ENCODE data around the gene CTIF. TPM values are rescaled to one million over a fixed set of nuclear protein-coding genes. Genes with fewer than 3 reads are reported as not detected.

The CTIF gene
- polyA plus RNA-seq, 2 donors: 11.8 to 22.7 TPM

- H3K4me1 ChIP-seq (ENCODE audit: control insufficient read depth in 2 of 2, insufficient read depth in 2 of 2, low read length in 1 of 2): peaks cover 3 to 6% of the 10 kb centered on the region in 2 donors
- H3K27me3 ChIP-seq (ENCODE audit: control insufficient read depth in 1 of 2, insufficient read depth in 2 of 2, low read length in 2 of 2): no peaks in the 10 kb centered on the region
- 87 to 91% methylated on average over 5 to 6 of the region's 6 CpGs for WGBS, 2 donors
- no peak overlapping the region for H3K27ac ChIP-seq (ENCODE audit: low read depth in 2 of 2, low read length in 1 of 2)
- H3K36me3 ChIP-seq (ENCODE audit: control insufficient read depth in 2 of 2, insufficient read depth in 2 of 2, low read length in 1 of 2): peaks cover 0 to 2% of the 10 kb centered on the region in 2 donors
- H3K4me3 ChIP-seq (ENCODE audit: low read depth in 1 of 2, low read length in 2 of 2): no peak overlapping the region
- H3K9me3 ChIP-seq (ENCODE audit: control insufficient read depth in 2 of 2, insufficient read depth in 1 of 2, low read depth in 1 of 2, low read length in 1 of 2): no peaks in the 10 kb centered on the region
Observed at GRCh38 chr18:48740851-48741485, 202.1 kb downstream of the CTIF start.

- Histone ChIP-seq H3K27me3 (ENCODE audit: control insufficient read depth in 1 of 2, insufficient read depth in 2 of 2, low read length in 2 of 2) (no peaks in the 10 kb centered on the region), H3K4me3 (ENCODE audit: low read depth in 1 of 2, low read length in 2 of 2) (no peak overlapping the region), H3K9me3 (ENCODE audit: control insufficient read depth in 2 of 2, insufficient read depth in 1 of 2, low read depth in 1 of 2, low read length in 1 of 2) (no peaks in the 10 kb centered on the region), H3K27ac (ENCODE audit: low read depth in 2 of 2, low read length in 1 of 2) (no peak overlapping the region), H3K4me1 (ENCODE audit: control insufficient read depth in 2 of 2, insufficient read depth in 2 of 2, low read length in 1 of 2) (peaks cover 3 to 9% of the 10 kb centered on the region in 2 donors), H3K36me3 (ENCODE audit: control insufficient read depth in 2 of 2, insufficient read depth in 2 of 2, low read length in 1 of 2) (peaks cover 0 to 2% of the 10 kb centered on the region in 2 donors)
- WGBS, 2 donors: 92 to 94% methylated on average over 6 of the region's 6 CpGs
Observed at GRCh38 chr18:48741866-48742265, 203.0 kb downstream of the CTIF start.

GRCh38 chr18:48742304-48742703 lies 203.5 kb downstream of the CTIF start:
- H3K27ac ChIP-seq (ENCODE audit: low read depth in 2 of 2, low read length in 1 of 2): no peak overlapping the region
- no peak overlapping the region for H3K4me3 ChIP-seq (ENCODE audit: low read depth in 1 of 2, low read length in 2 of 2)
- H3K4me1 ChIP-seq (ENCODE audit: control insufficient read depth in 2 of 2, insufficient read depth in 2 of 2, low read length in 1 of 2): peaks cover 3 to 9% of the 10 kb centered on the region in 2 donors
- WGBS, 2 donors: 81 to 84% methylated on average over 9 of the region's 9 CpGs
- H3K9me3 ChIP-seq (ENCODE audit: control insufficient read depth in 2 of 2, insufficient read depth in 1 of 2, low read depth in 1 of 2, low read length in 1 of 2): no peaks in the 10 kb centered on the region
- no peaks in the 10 kb centered on the region for H3K27me3 ChIP-seq (ENCODE audit: control insufficient read depth in 1 of 2, insufficient read depth in 2 of 2, low read length in 2 of 2)
- peaks cover 0 to 2% of the 10 kb centered on the region in 2 donors for H3K36me3 ChIP-seq (ENCODE audit: control insufficient read depth in 2 of 2, insufficient read depth in 2 of 2, low read length in 1 of 2)

- Histone ChIP-seq H3K4me1 (ENCODE audit: control insufficient read depth in 2 of 2, insufficient read depth in 2 of 2, low read length in 1 of 2) (peaks cover 3 to 9% of the 10 kb centered on the region in 2 donors), H3K36me3 (ENCODE audit: control insufficient read depth in 2 of 2, insufficient read depth in 2 of 2, low read length in 1 of 2) (peaks cover 0 to 2% of the 10 kb centered on the region in 2 donors), H3K27me3 (ENCODE audit: control insufficient read depth in 1 of 2, insufficient read depth in 2 of 2, low read length in 2 of 2) (no peaks in the 10 kb centered on the region), H3K9me3 (ENCODE audit: control insufficient read depth in 2 of 2, insufficient read depth in 1 of 2, low read depth in 1 of 2, low read length in 1 of 2) (no peaks in the 10 kb centered on the region), H3K27ac (ENCODE audit: low read depth in 2 of 2, low read length in 1 of 2) (no peak overlapping the region), H3K4me3 (ENCODE audit: low read depth in 1 of 2, low read length in 2 of 2) (no peak overlapping the region)
- WGBS, 2 donors: 48 to 65% methylated on average over 11 of the region's 11 CpGs
Observed at GRCh38 chr18:48742706-48743475, 204.1 kb downstream of the CTIF start.

- Histone ChIP-seq H3K9me3 (ENCODE audit: control insufficient read depth in 2 of 2, insufficient read depth in 1 of 2, low read depth in 1 of 2, low read length in 1 of 2) (no peaks in the 10 kb centered on the region), H3K4me1 (ENCODE audit: control insufficient read depth in 2 of 2, insufficient read depth in 2 of 2, low read length in 1 of 2) (peaks cover 3 to 9% of the 10 kb centered on the region in 2 donors), H3K4me3 (ENCODE audit: low read depth in 1 of 2, low read length in 2 of 2) (no peak overlapping the region), H3K27ac (ENCODE audit: low read depth in 2 of 2, low read length in 1 of 2) (peak overlapping the region in 1 of 2 donors; percentile 12), H3K27me3 (ENCODE audit: control insufficient read depth in 1 of 2, insufficient read depth in 2 of 2, low read length in 2 of 2) (no peaks in the 10 kb centered on the region), H3K36me3 (ENCODE audit: control insufficient read depth in 2 of 2, insufficient read depth in 2 of 2, low read length in 1 of 2) (peaks cover 0 to 2% of the 10 kb centered on the region in 2 donors)
- 87 to 88% methylated on average over 4 of the region's 4 CpGs for WGBS, 2 donors
Observed at GRCh38 chr18:48743886-48744285, 205.1 kb downstream of the CTIF start.

GRCh38 chr18:48745293-48745692 lies 206.5 kb downstream of the CTIF start:
- Histone ChIP-seq H3K27ac (ENCODE audit: low read depth in 2 of 2, low read length in 1 of 2) (no peak overlapping the region), H3K9me3 (ENCODE audit: control insufficient read depth in 2 of 2, insufficient read depth in 1 of 2, low read depth in 1 of 2, low read length in 1 of 2) (no peaks in the 10 kb centered on the region), H3K4me1 (ENCODE audit: control insufficient read depth in 2 of 2, insufficient read depth in 2 of 2, low read length in 1 of 2) (peaks cover 3 to 9% of the 10 kb centered on the region in 2 donors), H3K36me3 (ENCODE audit: control insufficient read depth in 2 of 2, insufficient read depth in 2 of 2, low read length in 1 of 2) (peaks cover 0 to 2% of the 10 kb centered on the region in 2 donors), H3K27me3 (ENCODE audit: control insufficient read depth in 1 of 2, insufficient read depth in 2 of 2, low read length in 2 of 2) (no peaks in the 10 kb centered on the region), H3K4me3 (ENCODE audit: low read depth in 1 of 2, low read length in 2 of 2) (no peak overlapping the region)
- whole genome bisulfite sequencing, 2 donors: 65 to 86% methylated on average over 3 of the region's 3 CpGs

GRCh38 chr18:48749768-48750167 lies 210.9 kb downstream of the CTIF start:
- WGBS, 2 donors: 52 to 62% methylated on average over 13 of the region's 13 CpGs
- Histone ChIP-seq H3K27ac (ENCODE audit: low read depth in 2 of 2, low read length in 1 of 2) (peak overlapping the region in 1 of 2 donors; percentile 37), H3K9me3 (ENCODE audit: control insufficient read depth in 2 of 2, insufficient read depth in 1 of 2, low read depth in 1 of 2, low read length in 1 of 2) (no peaks in the 10 kb centered on the region), H3K36me3 (ENCODE audit: control insufficient read depth in 2 of 2, insufficient read depth in 2 of 2, low read length in 1 of 2) (peaks cover 0 to 2% of the 10 kb centered on the region in 2 donors), H3K4me1 (ENCODE audit: control insufficient read depth in 2 of 2, insufficient read depth in 2 of 2, low read length in 1 of 2) (peaks cover 3 to 7% of the 10 kb centered on the region in 2 donors), H3K4me3 (ENCODE audit: low read depth in 1 of 2, low read length in 2 of 2) (no peak overlapping the region), H3K27me3 (ENCODE audit: control insufficient read depth in 1 of 2, insufficient read depth in 2 of 2, low read length in 2 of 2) (no peaks in the 10 kb centered on the region)

GRCh38 chr18:48750485-48751175 lies 211.8 kb downstream of the CTIF start:
- H3K27ac ChIP-seq (ENCODE audit: low read depth in 2 of 2, low read length in 1 of 2): peak overlapping the region in 1 of 2 donors; percentile 14
- H3K27me3 ChIP-seq (ENCODE audit: control insufficient read depth in 1 of 2, insufficient read depth in 2 of 2, low read length in 2 of 2): no peaks in the 10 kb centered on the region
- H3K4me1 ChIP-seq (ENCODE audit: control insufficient read depth in 2 of 2, insufficient read depth in 2 of 2, low read length in 1 of 2): peaks cover 2 to 9% of the 10 kb centered on the region in 2 donors
- no peak overlapping the region for H3K4me3 ChIP-seq (ENCODE audit: low read depth in 1 of 2, low read length in 2 of 2)
- H3K36me3 ChIP-seq (ENCODE audit: control insufficient read depth in 2 of 2, insufficient read depth in 2 of 2, low read length in 1 of 2): peaks cover 0 to 2% of the 10 kb centered on the region in 2 donors
- WGBS, 2 donors: 80 to 85% methylated on average over 11 of the region's 11 CpGs
- H3K9me3 ChIP-seq (ENCODE audit: control insufficient read depth in 2 of 2, insufficient read depth in 1 of 2, low read depth in 1 of 2, low read length in 1 of 2): no peaks in the 10 kb centered on the region

- Histone ChIP-seq H3K36me3 (ENCODE audit: control insufficient read depth in 2 of 2, insufficient read depth in 2 of 2, low read length in 1 of 2) (no peaks in the 10 kb centered on the region), H3K9me3 (ENCODE audit: control insufficient read depth in 2 of 2, insufficient read depth in 1 of 2, low read depth in 1 of 2, low read length in 1 of 2) (no peaks in the 10 kb centered on the region), H3K27me3 (ENCODE audit: control insufficient read depth in 1 of 2, insufficient read depth in 2 of 2, low read length in 2 of 2) (no peaks in the 10 kb centered on the region), H3K4me3 (ENCODE audit: low read depth in 1 of 2, low read length in 2 of 2) (no peak overlapping the region), H3K4me1 (ENCODE audit: control insufficient read depth in 2 of 2, insufficient read depth in 2 of 2, low read length in 1 of 2) (peaks cover 0 to 6% of the 10 kb centered on the region in 2 donors), H3K27ac (ENCODE audit: low read depth in 2 of 2, low read length in 1 of 2) (no peak overlapping the region)
- 83 to 85% methylated on average over 8 of the region's 8 CpGs for WGBS, 2 donors
Observed at GRCh38 chr18:48751727-48752468, 213.1 kb downstream of the CTIF start.
